Astrocyte (in vitro differentiated cells and primary cell): ENCODE data around the gene LMOD1. TPM values are rescaled to one million over a fixed set of nuclear protein-coding genes. Genes with fewer than 3 reads are reported as not detected.
"Not testable (repeated sequence)": the region's sequence is repeated elsewhere in the genome, so short reads cannot be mapped to it uniquely, and the experiment has no call there.

Source experiments
- DNase-seq: peaks from one replicate; pipeline ENCODE4 v3.0.0-alpha.2; 2010; ENCODE audit warnings: low read depth
- FAIRE-seq: peaks from 2 replicates; lab custom pipeline; 2011; peaks lifted over from hg19 to GRCh38; lab: Jason Lieb, UNC
- H2AFZ ChIP-seq: 2 replicates; pipeline ENCODE4 v1.6.0; 2012; ENCODE audit warnings: low read depth, low read length, inconsistent platforms
- H3K27ac ChIP-seq: 2 replicates; pipeline ENCODE4 v1.5.1; 2011; ENCODE audit warnings: low read depth, low read length, inconsistent platforms
- H3K27me3 ChIP-seq: 2 replicates; pipeline ENCODE4 v1.6.0; 2011; ENCODE audit warnings: low read length, inconsistent platforms; ENCODE audit not compliant: insufficient read depth
- H3K36me3 ChIP-seq: 2 replicates; pipeline ENCODE4 v1.5.1; 2011; ENCODE audit warnings: low read length, inconsistent platforms; ENCODE audit not compliant: insufficient read depth
- H3K4me1 ChIP-seq: 2 replicates; pipeline ENCODE4 v1.5.1; 2011; ENCODE audit warnings: low read length, inconsistent platforms; ENCODE audit not compliant: insufficient read depth
- H3K4me2 ChIP-seq: 2 replicates; pipeline ENCODE4 v1.6.0; 2012; ENCODE audit warnings: low read length, inconsistent platforms
- H3K4me3 ChIP-seq: 2 replicates; pipeline ENCODE4 v1.5.1; 2011; ENCODE audit warnings: low read depth, mild to moderate bottlenecking, low read length, inconsistent platforms; ENCODE audit not compliant: insufficient read depth
- H3K79me2 ChIP-seq: 2 replicates; pipeline ENCODE4 v1.6.0; 2012; ENCODE audit warnings: mild to moderate bottlenecking, low read length, inconsistent platforms; ENCODE audit not compliant: insufficient read depth
- H3K9ac ChIP-seq: 2 replicates; pipeline ENCODE4 v1.6.0; 2012; ENCODE audit warnings: mild to moderate bottlenecking, low read length, inconsistent platforms
- H3K9me3 ChIP-seq: 2 replicates; pipeline ENCODE4 v1.5.1; 2012; ENCODE audit warnings: low read depth, mild to moderate bottlenecking, low read length, inconsistent platforms; ENCODE audit not compliant: insufficient read depth
- H4K20me1 ChIP-seq: 2 replicates; pipeline ENCODE4 v1.6.0; 2012; ENCODE audit warnings: low read length, inconsistent platforms; ENCODE audit not compliant: insufficient read depth
- H3K27ac Mint-ChIP-seq: one replicate; pipeline ENCODE4 v1.8.0; 2021; ENCODE audit warnings: mild to moderate bottlenecking, mixed read lengths; ENCODE audit not compliant: unreplicated experiment
- H3K27me3 Mint-ChIP-seq: one replicate; pipeline ENCODE4 v1.8.0; 2021; ENCODE audit warnings: low read depth, mixed read lengths; ENCODE audit not compliant: unreplicated experiment
- H3K36me3 Mint-ChIP-seq: one replicate; pipeline ENCODE4 v1.8.0; 2021; ENCODE audit warnings: low read depth, mixed read lengths; ENCODE audit not compliant: unreplicated experiment
- H3K4me1 Mint-ChIP-seq: one replicate; pipeline ENCODE4 v1.8.0; 2021; ENCODE audit warnings: low read depth, mixed read lengths; ENCODE audit not compliant: unreplicated experiment
- H3K4me3 Mint-ChIP-seq: one replicate; pipeline ENCODE4 v1.8.0; 2021; ENCODE audit warnings: mild to moderate bottlenecking, moderate library complexity, mixed read lengths; ENCODE audit not compliant: unreplicated experiment
- H3K9me3 Mint-ChIP-seq: one replicate; pipeline ENCODE4 v1.8.0; 2021; ENCODE audit warnings: mild to moderate bottlenecking, mixed read lengths; ENCODE audit not compliant: unreplicated experiment
- EZH2 ChIP-seq: IDR thresholded peaks from 2 replicates; pipeline ENCODE4 v1.6.1; 2012; ENCODE audit warnings: mild to moderate bottlenecking, low read length, inconsistent platforms; ENCODE audit not compliant: insufficient read depth
- total RNA-seq: library from RNA; stranded (reverse); gene quantifications from 2 replicates; pipeline ENCODE4 v1.2.1, GENCODE V29; 2021
- TF ChIP-seq, protein P1 (sequence below): IDR thresholded peaks from 2 replicates; pipeline ENCODE4 v1.5.1; 2011; ENCODE audit warnings: low read depth, mild to moderate bottlenecking, inconsistent platforms, low read length, moderate library complexity; ENCODE audit not compliant: insufficient read depth

Gene LMOD1
- total RNA-seq, 1 donor from 2014 or later: 13.2 TPM

DNA sequence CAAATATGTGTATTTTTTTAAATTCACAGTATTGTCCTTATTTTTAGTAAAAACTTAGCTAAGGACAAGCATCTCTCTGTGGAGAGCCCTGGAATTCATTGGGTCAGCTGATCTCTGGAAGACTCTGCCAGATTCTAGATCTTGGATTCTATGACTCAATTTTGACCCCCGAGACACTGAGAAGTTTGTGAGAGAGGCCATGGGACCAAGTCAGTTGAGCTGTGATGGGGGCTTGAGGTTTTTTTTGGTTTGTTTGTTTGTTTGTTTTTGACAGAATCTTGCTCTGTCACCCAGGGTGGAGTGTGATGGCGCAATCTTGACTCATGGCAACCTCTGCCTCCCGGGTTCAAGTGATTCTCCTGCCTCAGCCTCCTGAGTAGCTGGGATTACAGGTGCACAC lies 44.1 kb downstream of the LMOD1 start:
- peaks cover 36% of the 10 kb centered on the region for H3K4me1 Mint-ChIP-seq

GRCh38 chr1:201901036-201901435 lies 45.3 kb downstream of the LMOD1 start:
- H2AFZ ChIP-seq, H3K9me3 ChIP-seq, H3K27me3 Mint-ChIP-seq, H3K4me3 Mint-ChIP-seq, FAIRE-seq, H3K4me2 ChIP-seq, H4K20me1 ChIP-seq, H3K9me3 Mint-ChIP-seq, H3K79me2 ChIP-seq, H3K9ac ChIP-seq, H3K36me3 ChIP-seq, H3K4me3 ChIP-seq, H3K27ac Mint-ChIP-seq, H3K27me3 ChIP-seq, H3K27ac ChIP-seq, DNase-seq: not testable (repeated sequence)
- H3K4me1 Mint-ChIP-seq: peaks cover 35% of the 10 kb centered on the region
- H3K4me1 ChIP-seq: peaks cover 39% of the 10 kb centered on the region
- H3K36me3 Mint-ChIP-seq: peaks cover 29% of the 10 kb centered on the region

More for the DNA sequence above, 44.1 kb downstream of the LMOD1 start:
- Histone ChIP-seq H3K27me3 (no peaks in the 10 kb centered on the region), H2AFZ (no peak overlapping the region), H3K9me3 (no peaks in the 10 kb centered on the region), H3K9ac (no peak overlapping the region), H3K36me3 (no peaks in the 10 kb centered on the region), H3K4me3 (no peak overlapping the region), H3K4me1 (peaks cover 34% of the 10 kb centered on the region), H3K4me2 (no peak overlapping the region), H3K79me2 (no peaks in the 10 kb centered on the region), H3K27ac (no peak overlapping the region), H4K20me1 (no peaks in the 10 kb centered on the region)
- TF ChIP-seq EZH2: no peak
- TF ChIP-seq, protein P1, sequence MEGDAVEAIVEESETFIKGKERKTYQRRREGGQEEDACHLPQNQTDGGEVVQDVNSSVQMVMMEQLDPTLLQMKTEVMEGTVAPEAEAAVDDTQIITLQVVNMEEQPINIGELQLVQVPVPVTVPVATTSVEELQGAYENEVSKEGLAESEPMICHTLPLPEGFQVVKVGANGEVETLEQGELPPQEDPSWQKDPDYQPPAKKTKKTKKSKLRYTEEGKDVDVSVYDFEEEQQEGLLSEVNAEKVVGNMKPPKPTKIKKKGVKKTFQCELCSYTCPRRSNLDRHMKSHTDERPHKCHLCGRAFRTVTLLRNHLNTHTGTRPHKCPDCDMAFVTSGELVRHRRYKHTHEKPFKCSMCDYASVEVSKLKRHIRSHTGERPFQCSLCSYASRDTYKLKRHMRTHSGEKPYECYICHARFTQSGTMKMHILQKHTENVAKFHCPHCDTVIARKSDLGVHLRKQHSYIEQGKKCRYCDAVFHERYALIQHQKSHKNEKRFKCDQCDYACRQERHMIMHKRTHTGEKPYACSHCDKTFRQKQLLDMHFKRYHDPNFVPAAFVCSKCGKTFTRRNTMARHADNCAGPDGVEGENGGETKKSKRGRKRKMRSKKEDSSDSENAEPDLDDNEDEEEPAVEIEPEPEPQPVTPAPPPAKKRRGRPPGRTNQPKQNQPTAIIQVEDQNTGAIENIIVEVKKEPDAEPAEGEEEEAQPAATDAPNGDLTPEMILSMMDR: no peak
- H3K4me3 Mint-ChIP-seq: no peak overlapping the region
- H3K9me3 Mint-ChIP-seq: peaks cover 3% of the 10 kb centered on the region
- peaks cover 27% of the 10 kb centered on the region for H3K36me3 Mint-ChIP-seq
- H3K27me3 Mint-ChIP-seq: peaks cover 9% of the 10 kb centered on the region
- DNase-seq (peak; percentile 39), FAIRE-seq (no peak)
- H3K27ac Mint-ChIP-seq: peak overlapping the region; percentile 20

DNA sequence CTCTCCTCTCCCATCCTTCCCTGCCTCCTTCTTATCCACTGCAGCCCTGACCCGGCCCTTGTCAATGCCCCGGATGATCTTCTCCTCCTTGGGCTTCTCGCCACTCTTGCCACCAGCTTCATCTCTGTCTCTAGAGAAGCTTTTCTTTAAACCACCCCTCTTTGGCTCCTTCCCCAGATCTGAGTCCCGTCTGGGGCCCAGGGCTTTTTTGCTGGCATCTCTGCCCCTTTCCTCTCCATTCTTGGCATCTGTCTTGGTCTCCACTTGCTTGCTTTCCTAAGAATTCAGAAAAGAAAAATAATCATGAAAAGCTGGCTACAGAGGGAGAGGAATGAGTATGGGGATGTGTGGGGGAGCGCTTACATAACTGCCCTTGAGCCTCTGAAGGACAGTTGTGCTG lies 45.9 kb downstream of the LMOD1 start:
- H3K27ac Mint-ChIP-seq: no peak overlapping the region
- no peak for TF ChIP-seq EZH2
- TF ChIP-seq, protein P1: no peak

More for the DNA sequence above, 45.9 kb downstream of the LMOD1 start:
- H3K79me2 ChIP-seq: no peaks in the 10 kb centered on the region
- H3K4me2 ChIP-seq: no peak overlapping the region
- H3K4me1 Mint-ChIP-seq: peaks cover 34% of the 10 kb centered on the region
- H3K4me3 ChIP-seq: no peak overlapping the region
- no peak overlapping the region for H3K9ac ChIP-seq
- H2AFZ ChIP-seq: no peak overlapping the region
- peaks cover 32% of the 10 kb centered on the region for H3K36me3 Mint-ChIP-seq
- peaks cover 37% of the 10 kb centered on the region for H3K4me1 ChIP-seq
- H3K9me3 ChIP-seq: no peaks in the 10 kb centered on the region
- DNase-seq (no peak), FAIRE-seq (no peak)
- no peaks in the 10 kb centered on the region for H4K20me1 ChIP-seq
- no peaks in the 10 kb centered on the region for H3K36me3 ChIP-seq
- no peak overlapping the region for H3K27ac ChIP-seq
- H3K27me3 Mint-ChIP-seq: peaks cover 9% of the 10 kb centered on the region
- no peak overlapping the region for H3K4me3 Mint-ChIP-seq
- no peaks in the 10 kb centered on the region for H3K27me3 ChIP-seq
- H3K9me3 Mint-ChIP-seq: peaks cover 3% of the 10 kb centered on the region
